NOMO-1 (cell line): ENCODE results near the gene NAA10.

ENCODE experiments used
- DNase-seq, 2 experiments: peaks; one replicate each; lab custom pipeline; 2025; ENCODE audit not compliant: unreplicated experiment in 2 of 2; lab: John Stamatoyannopoulos, UW

NAA10 gene

DNA sequence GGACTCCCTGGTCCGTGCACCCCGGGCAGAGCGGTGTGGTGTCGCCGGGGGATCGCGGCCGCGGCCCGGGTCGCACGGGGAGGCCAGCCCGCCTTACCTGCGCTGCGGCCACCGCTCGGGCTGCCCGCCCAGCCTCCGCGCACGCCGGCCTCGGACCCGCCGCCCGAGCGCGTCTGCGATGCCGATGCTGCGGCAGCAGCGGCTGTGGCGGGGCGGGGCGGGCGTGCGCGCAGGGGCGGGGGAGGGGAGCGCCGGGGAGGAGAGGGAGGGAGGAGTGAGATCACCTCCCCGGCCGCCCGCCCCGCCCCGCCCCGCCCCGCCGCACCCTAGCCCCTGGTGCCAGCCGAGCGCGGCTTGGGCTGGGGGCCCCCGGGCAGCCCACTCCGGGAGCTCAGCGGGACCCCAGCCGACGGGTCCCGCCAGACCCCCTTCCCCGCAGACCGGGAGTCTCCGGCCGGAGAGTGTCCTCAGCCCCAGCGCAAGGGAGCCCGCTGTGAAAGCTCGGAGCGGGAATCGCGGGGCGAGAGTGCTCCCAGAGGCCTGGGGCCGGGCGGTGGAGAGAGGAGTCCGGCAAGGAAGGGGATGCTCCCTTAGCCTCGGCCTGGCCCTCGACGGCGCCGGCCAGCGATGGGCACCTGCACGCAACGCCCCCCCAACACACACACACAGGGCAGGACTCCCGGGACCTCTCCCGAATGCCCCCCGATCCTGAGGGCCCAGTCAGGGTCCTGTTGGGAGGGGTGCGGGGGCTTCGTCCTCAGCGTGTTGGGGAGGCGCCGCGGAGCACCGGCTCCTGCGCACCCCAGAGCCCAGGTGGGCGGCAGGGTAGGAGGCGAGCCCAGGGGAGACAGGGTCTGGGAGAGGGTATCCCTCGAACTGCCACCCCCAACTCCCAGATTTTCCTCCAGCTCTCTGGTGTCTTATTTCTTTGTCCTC lies 48.6 kb downstream of the NAA10 start, which contains the start of gene L1CAM:
Gene L1CAM, minus strand, starts transcription at position 206 of the 936 bp plus-strand sequence. CDS start 10,337 bp downstream, outside the sequence.
- no peak for DNase-seq

DNA sequence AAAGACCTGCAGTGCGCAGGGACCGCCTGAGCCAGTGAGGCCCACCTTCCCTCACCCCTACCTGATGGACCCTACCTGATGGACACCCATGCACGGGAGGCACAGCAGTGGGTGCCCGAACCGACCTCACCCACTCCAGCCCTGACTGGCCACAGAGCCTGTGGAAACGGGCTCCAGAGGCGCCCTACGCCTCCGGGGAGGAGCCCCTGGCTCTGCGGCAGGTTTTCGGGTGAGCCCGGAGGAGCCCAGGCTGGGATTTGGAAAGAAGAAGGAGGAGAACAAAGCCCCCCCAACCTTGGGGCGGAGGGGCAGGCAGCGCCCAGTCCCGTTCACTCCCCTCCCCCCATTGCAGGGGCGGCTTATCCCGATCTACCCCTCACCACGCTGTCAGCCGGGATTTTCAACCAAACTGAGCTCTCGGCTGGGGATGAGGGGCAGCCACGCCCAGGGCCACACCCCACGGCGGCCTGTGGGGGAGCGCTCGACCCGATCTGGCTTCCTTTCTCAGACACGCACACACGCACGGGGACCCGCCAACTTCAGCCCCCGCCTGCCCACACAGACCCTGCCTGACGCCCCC lies 49.5 kb downstream of the NAA10 start:
- no peak for DNase-seq

DNA sequence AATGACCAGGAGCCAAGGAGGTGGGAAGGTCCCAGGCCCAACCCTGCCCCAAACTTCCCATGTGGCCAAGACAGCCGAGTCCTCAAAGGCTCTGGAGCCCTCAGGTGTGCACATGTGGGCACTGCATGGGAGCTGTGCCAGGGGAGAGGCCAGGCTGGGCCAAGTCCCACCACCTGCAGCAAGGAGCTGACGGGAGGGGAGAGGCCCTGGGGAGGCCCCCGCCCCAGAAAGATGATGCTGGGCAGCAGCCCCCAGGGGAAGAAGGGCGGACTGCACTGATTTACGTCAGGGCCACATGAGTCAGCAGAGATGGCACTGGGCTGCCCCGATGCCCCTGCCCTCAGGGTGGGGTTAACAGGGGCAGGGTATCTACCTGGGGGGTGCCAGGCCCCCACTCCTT lies 50.2 kb downstream of the NAA10 start:
- DNase-seq = no peak

DNA sequence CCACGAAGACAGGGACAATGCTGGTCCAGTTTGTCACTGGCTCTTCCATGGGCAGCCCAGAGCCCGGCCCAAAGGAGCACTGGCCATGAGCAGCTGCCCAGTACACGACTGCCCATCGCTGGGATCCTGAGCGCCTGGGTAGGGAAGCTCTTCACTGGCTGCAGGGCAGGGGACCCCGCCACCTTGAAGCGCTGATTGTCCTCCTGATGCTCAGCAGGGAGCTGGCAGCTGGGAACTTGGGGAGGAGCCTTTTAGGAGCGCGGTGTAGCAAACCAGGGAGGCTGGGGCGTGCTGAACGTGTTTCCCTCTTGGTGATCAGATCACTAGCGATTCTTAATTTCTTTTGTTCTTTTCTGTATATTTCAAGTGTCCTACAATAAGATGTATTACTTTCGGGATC lies 50.7 kb downstream of the NAA10 start:
- DNase-seq = no peak

DNA sequence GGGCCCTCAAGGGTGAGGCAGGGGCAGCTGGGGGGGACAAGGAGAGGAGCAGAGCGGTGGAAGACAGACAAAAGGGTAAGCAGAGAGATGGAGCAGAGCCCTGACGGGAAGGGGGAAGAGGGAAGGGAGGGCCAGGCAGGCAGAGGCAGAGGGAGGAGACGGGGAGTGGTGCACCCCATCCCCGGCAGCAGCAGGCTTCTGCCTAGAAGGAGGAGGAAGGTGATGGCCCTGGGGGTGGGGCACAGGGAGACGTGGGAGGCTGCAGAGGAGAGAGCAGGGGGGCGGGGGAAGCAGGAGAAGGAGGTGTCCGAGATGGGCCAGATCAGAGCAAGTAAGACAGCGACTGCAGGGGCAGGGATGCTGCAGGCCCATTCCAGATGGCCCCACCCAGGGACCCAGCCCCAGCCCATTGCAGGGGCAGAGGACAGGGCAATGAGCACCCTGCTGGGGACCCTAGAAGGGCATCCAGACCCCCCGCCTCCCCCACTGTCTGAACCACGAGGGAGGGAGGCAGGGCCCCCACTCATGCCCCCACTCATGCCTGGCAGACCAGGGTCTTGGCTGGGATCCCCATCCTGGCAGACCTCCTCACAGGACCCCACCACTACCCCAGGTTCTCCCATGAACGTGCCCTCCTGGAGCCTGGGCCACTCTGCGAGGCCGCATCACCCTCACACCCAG lies 51.5 kb downstream of the NAA10 start:
- DNase-seq = no peak

DNA sequence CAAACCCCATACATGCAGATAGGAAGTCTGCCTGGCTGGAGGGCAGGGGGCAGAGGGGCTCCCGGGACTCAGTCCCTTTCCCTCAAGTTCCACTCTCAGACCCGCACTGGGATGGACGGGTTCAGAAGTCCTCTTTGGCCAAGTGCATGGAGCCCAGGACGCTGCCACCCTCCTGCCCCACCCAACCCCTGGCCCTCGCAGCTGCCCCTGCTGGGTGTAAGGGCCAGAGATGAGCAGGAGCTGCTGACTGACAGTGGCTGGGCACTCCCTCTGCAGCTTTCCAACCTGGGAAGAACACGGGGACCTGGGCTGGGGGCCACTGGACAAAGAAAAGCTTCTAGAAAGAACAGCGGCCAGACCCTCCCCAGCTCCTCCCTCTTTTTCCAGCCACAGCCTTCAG lies 52.3 kb downstream of the NAA10 start:
- no peak for DNase-seq

DNA sequence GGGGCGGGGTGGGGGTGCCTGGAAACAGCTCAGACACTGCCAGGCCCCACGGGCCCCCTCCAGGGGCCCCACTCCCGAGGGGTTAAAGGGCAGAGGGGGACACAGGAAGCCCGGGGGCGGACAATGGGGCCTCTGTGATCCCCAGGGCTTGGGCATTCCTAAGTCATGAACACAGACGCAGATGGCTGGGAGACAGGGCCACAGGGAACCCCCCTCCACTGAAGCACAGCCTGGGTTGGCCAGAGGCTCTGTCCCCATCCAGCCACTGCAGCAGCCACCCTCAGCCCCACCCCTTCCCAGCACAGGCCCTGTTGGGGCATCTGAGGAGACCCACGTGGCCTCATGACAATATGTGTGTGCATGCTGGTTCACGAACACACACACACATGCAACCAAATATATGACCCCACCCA lies 52.7 kb downstream of the NAA10 start:
- no peak for DNase-seq

DNA sequence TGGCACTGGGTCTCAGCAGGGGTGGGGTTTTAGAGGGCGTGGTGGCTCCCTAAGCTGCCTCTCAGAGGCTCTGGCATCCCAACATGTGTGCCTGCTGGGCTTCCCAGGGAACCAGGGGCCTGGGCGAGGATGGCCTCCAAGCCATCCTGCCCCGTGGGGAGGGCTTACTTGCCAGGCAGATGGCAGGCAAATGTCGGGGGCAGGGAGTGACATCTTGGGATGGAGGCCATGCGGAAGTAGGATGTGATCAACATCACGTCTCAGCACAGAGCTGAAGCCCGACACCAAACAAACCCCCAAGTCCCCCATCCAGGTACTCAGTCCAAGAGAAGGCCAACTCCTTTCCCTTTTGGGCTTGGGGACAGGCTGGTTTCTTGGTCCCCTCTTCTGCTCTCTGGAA lies 53.6 kb downstream of the NAA10 start:
- DNase-seq = no peak

DNA sequence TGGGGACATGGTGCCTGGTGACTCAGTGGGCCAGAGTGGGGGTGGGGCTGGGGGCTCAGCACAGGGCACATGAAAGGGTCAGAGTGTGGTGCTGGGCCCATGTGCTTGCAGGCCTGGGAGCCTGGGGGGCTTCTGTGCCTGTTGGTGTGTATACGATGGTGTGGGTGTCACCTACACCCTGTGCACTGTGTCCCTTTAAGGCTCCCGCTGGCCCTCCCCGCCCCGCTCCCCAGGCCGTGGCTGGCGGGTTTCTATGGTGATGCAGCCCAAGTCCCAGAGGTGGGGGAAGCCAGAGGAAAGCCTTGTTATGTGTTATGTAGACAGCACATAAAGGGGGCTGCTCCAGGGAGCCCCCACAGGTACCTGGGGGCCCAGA lies 54.4 kb downstream of the NAA10 start:
- no peak for DNase-seq

DNA sequence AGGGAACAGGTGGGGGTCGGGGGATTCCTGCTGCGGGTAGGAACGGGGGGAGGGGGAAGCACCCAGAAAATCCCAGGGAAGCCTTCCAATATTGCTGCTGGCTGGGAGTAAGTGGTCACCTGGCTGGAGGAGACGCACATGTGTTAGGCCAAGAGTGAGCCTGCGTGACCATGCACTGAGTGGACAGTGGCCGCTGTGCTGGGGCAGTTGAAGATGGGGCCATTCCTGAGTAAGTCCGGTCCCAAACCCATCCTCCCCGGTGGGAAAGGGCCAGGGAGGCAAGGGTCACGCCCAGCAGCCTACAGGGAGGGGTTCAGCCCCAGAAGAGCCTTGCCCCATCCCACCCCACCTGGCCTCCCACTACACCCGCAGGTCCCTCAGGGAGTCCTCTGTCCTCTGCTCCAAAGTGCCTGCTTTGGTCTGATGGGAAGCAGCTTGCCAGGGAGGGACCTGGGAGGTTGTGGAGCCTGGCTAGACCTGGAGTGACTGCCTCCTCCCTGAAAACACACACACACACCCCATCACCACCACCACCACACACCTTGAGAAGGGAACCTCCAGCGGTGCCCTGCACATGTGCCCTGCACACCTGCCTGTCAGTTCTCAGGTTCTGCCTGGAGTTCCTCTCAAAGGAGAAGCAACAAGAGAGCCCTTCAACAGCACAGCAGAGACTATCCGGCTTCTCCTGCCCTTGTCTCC lies 54.9 kb downstream of the NAA10 start:
- no peak for DNase-seq
